Activated CD4-positive, alpha-beta memory T cell treated with anti-CD3 and anti-CD28 coated beads for 36 hours (primary cell): ENCODE measurements around the gene PPT1. TPM values are rescaled to one million over a fixed set of nuclear protein-coding genes. Genes with fewer than 3 reads are reported as not detected.

ENCODE experiments used
- CTCF ChIA-PET: fragments of 350-600 bp; sonication (Branson Sonifier 250); formaldehyde crosslinking; loops from one replicate; lab custom pipeline; 2021; ENCODE audit warnings: antibody characterized with exemption, inconsistent platforms; lab: Charles Lee
- POLR2A ChIA-PET: fragments of 350-600 bp; sonication (Branson Sonifier 250); formaldehyde crosslinking; loops from one replicate; lab custom pipeline; 2021; ENCODE audit warnings: antibody characterized with exemption; lab: Charles Lee
- DNase-seq: peaks from one replicate; pipeline ENCODE4 v3.0.0-alpha.2; 2020
- H3K27ac Mint-ChIP-seq: one replicate; pipeline ENCODE4 v1.8.0; 2021; ENCODE audit warnings: mixed read lengths
- H3K27me3 Mint-ChIP-seq: one replicate; pipeline ENCODE4 v1.8.0; 2021; ENCODE audit warnings: mixed read lengths
- H3K36me3 Mint-ChIP-seq: one replicate; pipeline ENCODE4 v1.8.0; 2021; ENCODE audit warnings: mixed read lengths
- H3K4me1 Mint-ChIP-seq: one replicate; pipeline ENCODE4 v1.8.0; 2021; ENCODE audit warnings: low read depth, mixed read lengths
- H3K4me3 Mint-ChIP-seq: one replicate; pipeline ENCODE4 v1.8.0; 2021; ENCODE audit warnings: mild to moderate bottlenecking, mixed read lengths
- H3K9me3 Mint-ChIP-seq: one replicate; pipeline ENCODE4 v1.8.0; 2021; ENCODE audit warnings: mixed read lengths
- intact Hi-C: fragments of 100-400 bp; cut with micrococcal nuclease; formaldehyde crosslinking; loops from one replicate; pipeline ENCODE4 v1.15.1; 2023
- total RNA-seq, 2 experiments: library from RNA; stranded (reverse); gene quantifications; one replicate each; pipeline ENCODE4 v1.2.3, GENCODE V29; 2021

Gene PPT1
- total RNA-seq, 2 experiments from 2014 or later = 67.1 to 67.4 TPM

DNA sequence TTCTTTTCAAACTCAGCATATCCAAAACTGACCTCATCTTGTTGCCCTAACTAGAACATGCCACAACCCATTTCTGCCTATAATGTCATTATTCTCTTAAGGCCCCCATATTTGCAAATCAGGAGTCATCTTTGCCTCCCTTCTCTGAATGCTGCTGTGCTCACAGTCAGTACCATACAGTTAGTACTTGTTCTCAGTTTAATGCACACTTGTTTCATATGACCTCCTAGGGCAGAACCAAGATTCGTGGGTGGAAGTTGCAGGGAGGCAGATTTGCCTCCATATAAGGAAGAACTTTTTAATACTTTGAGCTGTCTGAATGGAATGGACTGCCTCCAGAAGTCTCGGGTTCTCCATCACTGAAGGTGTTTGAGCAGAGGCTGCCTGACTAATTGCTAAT lies 47.3 kb downstream of the PPT1 start:
- H3K27ac Mint-ChIP-seq = peak overlapping the region; percentile 84
- CTCF ChIA-PET = interaction anchor here (0.8 to 1.7 kb wide), 5 partner anchors 13 to 31 kb away, joined by 3 read pairs; no protein-coding TSS in a partner anchor
- POLR2A ChIA-PET = interaction anchor here (3.1 to 3.8 kb wide), 2 partner anchors 9 kb away, joined by 16 to 27 read pairs; partner anchors contain the start of gene CAP1
- H3K4me3 Mint-ChIP-seq = peak overlapping the region; percentile 14
- intact Hi-C loops = loop anchor here (1.0 kb wide), 2 partner anchors 8 to 9 kb away; no protein-coding TSS in a partner anchor
- DNase-seq = peak; percentile 51
- peaks cover 78% of the 10 kb centered on the region for H3K4me1 Mint-ChIP-seq
- H3K9me3 Mint-ChIP-seq = no peaks in the 10 kb centered on the region
- H3K36me3 Mint-ChIP-seq = peaks cover 34% of the 10 kb centered on the region
- H3K27me3 Mint-ChIP-seq = no peaks in the 10 kb centered on the region

GRCh38 chr1:40047769-40048168 lies 49.3 kb downstream of the PPT1 start:
- peak overlapping the region; percentile 47 for H3K4me3 Mint-ChIP-seq
- intact Hi-C loops = no loop called here
- ChIA-PET POLR2A (interaction anchor here (3.1 kb wide), 1 partner anchor 11 kb away, joined by 16 read pairs; no protein-coding TSS in a partner anchor), CTCF (interaction anchor here (0.7 to 1.6 kb wide), 3 partner anchors 15 to 201 kb away, joined by 3 read pairs; no protein-coding TSS in a partner anchor)
- peak overlapping the region; percentile 84 for H3K27ac Mint-ChIP-seq
- peaks cover 41% of the 10 kb centered on the region for H3K36me3 Mint-ChIP-seq
- DNase-seq = no peak
- H3K9me3 Mint-ChIP-seq = no peaks in the 10 kb centered on the region
- peaks cover 78% of the 10 kb centered on the region for H3K4me1 Mint-ChIP-seq
- no peaks in the 10 kb centered on the region for H3K27me3 Mint-ChIP-seq

- Mint-ChIP-seq H3K27ac (peak overlapping the region; percentile 84), H3K27me3 (no peaks in the 10 kb centered on the region), H3K9me3 (no peaks in the 10 kb centered on the region), H3K36me3 (peaks cover 46% of the 10 kb centered on the region), H3K4me3 (peak overlapping the region; percentile 47), H3K4me1 (peaks cover 80% of the 10 kb centered on the region)
- ChIA-PET CTCF (interaction anchor here (1.6 kb wide), 1 partner anchor 14 kb away, joined by 3 read pairs; no protein-coding TSS in a partner anchor), POLR2A (interaction anchor here (3.1 kb wide), 1 partner anchor 11 kb away, joined by 16 read pairs; no protein-coding TSS in a partner anchor)
- no peak for DNase-seq
- intact Hi-C loops = no loop called here
Measured at GRCh38 chr1:40047276-40047675, 49.8 kb downstream of the PPT1 start.

GRCh38 chr1:40045766-40046165 lies 51.3 kb downstream of the PPT1 start:
- Mint-ChIP-seq H3K4me3 (peak overlapping the region; percentile 30), H3K27me3 (no peaks in the 10 kb centered on the region), H3K27ac (peak overlapping the region; percentile 76), H3K36me3 (peaks cover 46% of the 10 kb centered on the region), H3K9me3 (no peaks in the 10 kb centered on the region), H3K4me1 (peaks cover 74% of the 10 kb centered on the region)
- CTCF ChIA-PET = interaction anchor here (1.3 kb wide), 1 partner anchor 37 kb away, joined by 4 read pairs; no protein-coding TSS in a partner anchor
- no peak for DNase-seq
- POLR2A ChIA-PET = interaction anchor here (1.1 to 1.8 kb wide), 3 partner anchors 13 to 212 kb away, joined by 3 to 4 read pairs (median 4); no protein-coding TSS in a partner anchor
- intact Hi-C loops = no loop called here

GRCh38 chr1:40045182-40045581 lies 51.9 kb downstream of the PPT1 start:
- Mint-ChIP-seq H3K9me3 (no peaks in the 10 kb centered on the region), H3K36me3 (peaks cover 46% of the 10 kb centered on the region), H3K27me3 (no peaks in the 10 kb centered on the region), H3K4me3 (peak overlapping the region; percentile 44), H3K27ac (peak overlapping the region; percentile 76), H3K4me1 (peaks cover 71% of the 10 kb centered on the region)
- intact Hi-C loops = no loop called here
- ChIA-PET POLR2A (interaction anchor here (1.1 to 1.8 kb wide), 3 partner anchors 13 to 212 kb away, joined by 3 to 4 read pairs (median 4); no protein-coding TSS in a partner anchor), CTCF (interaction anchor here (1.3 kb wide), 1 partner anchor 38 kb away, joined by 4 read pairs; no protein-coding TSS in a partner anchor)
- DNase-seq = no peak

GRCh38 chr1:40044110-40044509 lies 52.9 kb downstream of the PPT1 start:
- ChIA-PET POLR2A (interaction anchor here (0.7 to 1.8 kb wide), 2 partner anchors 13 to 16 kb away, joined by 3 to 4 read pairs; no protein-coding TSS in a partner anchor), CTCF (no interaction called here)
- Mint-ChIP-seq H3K4me1 (peaks cover 63% of the 10 kb centered on the region), H3K4me3 (peak overlapping the region; percentile 92), H3K27me3 (no peaks in the 10 kb centered on the region), H3K9me3 (no peaks in the 10 kb centered on the region), H3K27ac (peak overlapping the region; percentile 98), H3K36me3 (peaks cover 50% of the 10 kb centered on the region)
- intact Hi-C loops = loop anchor here (5.0 kb wide), 5 partner anchors 87 to 358 kb away; partner anchors contain the start of genes MFSD2A, RLF and ZMPSTE24
- no peak for DNase-seq

- Mint-ChIP-seq H3K27ac (peak overlapping the region; percentile 98), H3K36me3 (peaks cover 41% of the 10 kb centered on the region), H3K4me3 (peak overlapping the region; percentile 92), H3K4me1 (peaks cover 60% of the 10 kb centered on the region), H3K9me3 (no peaks in the 10 kb centered on the region), H3K27me3 (no peaks in the 10 kb centered on the region)
- POLR2A ChIA-PET = interaction anchor here (4.1 kb wide), 1 partner anchor 8 kb away, joined by 27 read pairs; no protein-coding TSS in a partner anchor
- no peak for DNase-seq
- CTCF ChIA-PET = interaction anchor here (1.1 to 1.6 kb wide), 2 partner anchors 10 to 34 kb away, joined by 3 to 6 read pairs; no protein-coding TSS in a partner anchor
- intact Hi-C loops = loop anchor here (5.0 kb wide), 5 partner anchors 85 to 360 kb away; partner anchors contain the start of genes MFSD2A, RLF and ZMPSTE24
Measured at GRCh38 chr1:40042341-40042740, 54.7 kb downstream of the PPT1 start.

DNA sequence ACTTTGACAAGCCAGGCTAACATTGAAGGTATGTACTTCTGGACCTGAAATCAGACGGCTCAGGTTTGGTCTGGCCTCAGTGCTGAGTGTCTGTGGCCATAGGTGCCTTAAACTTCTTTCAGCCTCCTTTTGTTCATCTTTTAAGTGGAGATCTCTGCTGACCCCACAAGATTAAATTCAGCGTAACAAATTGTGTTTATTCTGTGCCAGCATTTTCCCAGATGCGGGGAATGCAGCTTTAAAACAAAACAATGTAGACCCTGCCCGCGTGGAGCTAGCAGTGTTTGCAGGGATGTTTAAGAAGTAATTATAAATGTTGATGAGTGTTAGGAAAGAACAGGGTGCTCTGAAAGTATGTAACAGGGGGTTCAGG lies 55.6 kb downstream of the PPT1 start:
- intact Hi-C loops = loop anchor here (1.0 to 5.0 kb wide), 6 partner anchors 8 to 361 kb away; partner anchors contain the start of genes MFSD2A, RLF and ZMPSTE24

DNA sequence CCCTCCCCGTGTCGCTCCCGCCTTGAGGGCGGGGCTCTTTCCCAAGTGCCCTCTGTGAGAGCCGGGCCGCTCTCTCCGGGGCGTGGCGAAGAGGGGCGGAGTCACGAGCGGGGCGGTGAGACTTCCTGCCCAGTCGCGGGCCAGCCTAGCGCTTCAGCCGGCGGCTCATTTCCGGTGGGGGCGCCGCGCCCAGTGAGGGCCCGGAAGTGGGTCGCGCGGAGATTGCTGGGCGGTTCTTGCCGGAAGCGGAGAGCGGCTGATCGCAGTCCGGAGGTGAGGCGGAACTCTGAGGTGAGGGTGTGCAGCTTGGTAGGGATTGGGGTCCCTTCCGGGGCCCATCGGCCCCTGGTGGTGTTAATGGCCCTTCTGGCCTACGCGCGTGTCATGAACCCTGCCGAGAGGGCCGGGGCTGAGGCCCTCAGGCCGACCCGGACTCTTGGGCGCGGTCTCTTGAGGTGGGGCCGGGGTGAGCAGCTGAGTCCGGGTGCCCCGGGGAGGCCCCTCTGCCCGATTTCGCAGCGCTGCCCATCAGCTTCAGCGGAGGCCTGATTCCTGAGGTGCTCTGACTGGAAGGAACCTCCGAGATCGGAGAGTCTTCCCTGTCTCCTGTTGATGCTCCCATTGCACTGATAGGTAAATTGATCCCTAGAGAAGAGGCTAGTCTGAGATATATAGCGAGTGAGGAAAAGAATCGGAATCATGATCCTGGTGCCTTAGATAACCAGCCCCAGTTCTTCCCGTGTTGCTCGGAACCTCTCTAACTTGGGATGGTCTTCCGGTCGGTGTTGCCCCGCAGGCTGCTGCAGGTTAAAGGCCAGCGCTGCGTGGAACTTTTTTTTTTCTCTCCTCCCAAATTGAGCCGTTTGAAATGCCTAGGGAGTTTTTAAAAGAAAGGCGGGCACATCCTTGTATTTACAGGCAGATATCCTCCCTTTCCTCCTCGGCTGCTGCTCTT lies 56.3 kb downstream of the PPT1 start, which contains the start of gene CAP1:
TSS of gene CAP1 (plus strand) at position 219 of the 955 bp plus-strand sequence. CDS start 18,618 bp downstream, outside the sequence.
- intact Hi-C loops = loop anchor here (1.0 to 5.0 kb wide), 8 partner anchors 9 to 652 kb away; partner anchors contain the start of genes MFSD2A, RLF and ZMPSTE24
- Mint-ChIP-seq H3K36me3 (peaks cover 36% of the 10 kb centered on the region), H3K9me3 (no peaks in the 10 kb centered on the region), H3K27me3 (no peaks in the 10 kb centered on the region), H3K4me1 (peaks cover 54% of the 10 kb centered on the region), H3K27ac (peak within 1 kb of the TSS; percentile 98), H3K4me3 (peak within 1 kb of the TSS; percentile 92)
- POLR2A ChIA-PET = interaction anchor here (0.8 to 4.1 kb wide), 8 partner anchors 10 to 465 kb away, joined by 3 to 27 read pairs (median 5); partner anchors contain the start of gene ZMPSTE24
- CTCF ChIA-PET = interaction anchor here (1.3 to 1.8 kb wide), 2 partner anchors 18 to 121 kb away, joined by 4 to 9 read pairs; no protein-coding TSS in a partner anchor
- peak; percentile 100 for DNase-seq

More for the DNA sequence above, 55.6 kb downstream of the PPT1 start:
- Mint-ChIP-seq H3K4me1 (peaks cover 61% of the 10 kb centered on the region), H3K27me3 (no peaks in the 10 kb centered on the region), H3K4me3 (peak overlapping the region; percentile 92), H3K36me3 (peaks cover 39% of the 10 kb centered on the region), H3K27ac (peak overlapping the region; percentile 98), H3K9me3 (no peaks in the 10 kb centered on the region)
- CTCF ChIA-PET = interaction anchor here (1.6 kb wide), 1 partner anchor 35 kb away, joined by 6 read pairs; no protein-coding TSS in a partner anchor
- POLR2A ChIA-PET = interaction anchor here (1.3 to 4.1 kb wide), 3 partner anchors 9 to 19 kb away, joined by 6 to 27 read pairs (median 8); no protein-coding TSS in a partner anchor
- no peak for DNase-seq

DNA sequence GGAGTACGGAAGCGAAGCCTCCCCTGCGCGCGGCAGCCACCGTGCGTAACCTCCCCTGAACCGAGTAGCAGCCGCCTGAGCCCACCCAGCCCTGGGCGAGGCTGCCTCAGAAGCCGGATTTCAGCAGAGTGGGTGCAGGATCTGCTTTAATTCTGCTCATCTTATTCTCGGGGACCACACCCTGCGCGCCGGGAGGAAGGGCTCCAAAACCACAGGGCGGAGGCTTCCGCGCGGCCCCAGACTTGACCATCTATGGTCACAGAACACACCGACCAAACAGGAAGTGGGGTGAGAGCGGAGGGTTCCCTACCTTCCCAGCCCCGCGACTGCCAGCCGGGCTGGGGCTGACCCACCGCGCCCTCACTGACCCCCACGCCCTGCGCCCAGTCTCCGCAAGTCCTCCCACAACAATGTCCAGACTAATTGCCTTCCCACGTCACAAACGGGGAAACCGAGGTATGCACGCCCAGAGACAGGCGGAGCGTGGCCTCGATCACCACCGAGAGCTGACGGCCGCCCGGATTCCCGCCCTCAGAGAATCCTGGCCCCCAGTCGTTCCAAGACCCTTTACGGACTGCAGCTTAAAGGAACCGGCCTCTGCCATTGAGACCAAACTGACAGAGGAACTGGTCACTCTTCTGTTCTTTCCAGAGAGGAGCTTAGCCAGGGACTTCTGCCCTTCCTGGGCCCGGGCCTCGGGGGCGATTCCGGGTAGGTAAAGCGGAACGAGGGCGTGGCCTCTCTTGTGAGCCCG lies 57.1 kb downstream of the PPT1 start:
- H3K4me3 Mint-ChIP-seq = peak overlapping the region; percentile 92
- H3K36me3 Mint-ChIP-seq = peaks cover 33% of the 10 kb centered on the region
- POLR2A ChIA-PET = interaction anchor here (0.6 to 4.1 kb wide), 14 partner anchors 11 to 940 kb away, joined by 3 to 27 read pairs (median 3); partner anchors contain the start of genes CTPS1 and ZMPSTE24
- intact Hi-C loops = loop anchor here (1.0 to 5.0 kb wide), 7 partner anchors 25 to 652 kb away; partner anchors contain the start of genes MFSD2A, RLF and ZMPSTE24
- CTCF ChIA-PET = interaction anchor here (1.0 to 1.8 kb wide), 7 partner anchors 11 to 139 kb away, joined by 3 to 9 read pairs (median 3); partner anchors contain the start of gene MYCL
- no peaks in the 10 kb centered on the region for H3K9me3 Mint-ChIP-seq
- no peaks in the 10 kb centered on the region for H3K27me3 Mint-ChIP-seq
- peak; percentile 89 for DNase-seq
- peak overlapping the region; percentile 98 for H3K27ac Mint-ChIP-seq
- peaks cover 50% of the 10 kb centered on the region for H3K4me1 Mint-ChIP-seq
